Lower leg skin (tissue), 3 donors: ENCODE results near the gene SLC38A6.

Experiments used
- CTCF ChIP-seq, 3 donors: fragments of 450-650 bp; IDR thresholded peaks; one replicate each; pipeline ENCODE4 v1.5.1; 2016; ENCODE audit warnings: antibody characterized with exemption in 3 of 3, mild to moderate bottlenecking in 3 of 3, moderate library complexity in 2 of 3
- POLR2A ChIP-seq, 2 donors: fragments of 450-650 bp; IDR thresholded peaks; one replicate each; pipeline ENCODE4 v1.6.1; 2016 to 2017; ENCODE audit warnings: antibody characterized with exemption in 2 of 2, mild to moderate bottlenecking in 1 of 2, moderate library complexity in 1 of 2

- TF ChIP-seq CTCF (IDR thresholded peaks at IDR 0.05) (no peak), POLR2A (IDR thresholded peaks at IDR 0.05) (no peak)
Observed at GRCh38 chr14:60933920-60934655, 47.0 kb upstream of the SLC38A6 start.
